Endodermal cell (in vitro differentiated cells): ENCODE data around the gene LYZL1. TPM values are rescaled to one million over a fixed set of nuclear protein-coding genes. Genes with fewer than 3 reads are reported as not detected.

Experiments
- DNase-seq: peaks from one replicate; pipeline ENCODE4 v3.0.0-alpha.2; 2017
- H3K27ac ChIP-seq: 2 replicates; pipeline ENCODE4 v1.5.1; 2013; ENCODE audit warnings: mild to moderate bottlenecking, low read depth, low read length, moderate library complexity
- H3K27me3 ChIP-seq: 2 replicates; pipeline ENCODE4 v1.6.1; 2013; ENCODE audit warnings: mild to moderate bottlenecking, low read length, moderate library complexity; ENCODE audit not compliant: insufficient read depth, control insufficient read depth, poor library complexity, severe bottlenecking
- H3K36me3 ChIP-seq: 2 replicates; pipeline ENCODE4 v1.7.0; 2013; ENCODE audit warnings: mild to moderate bottlenecking, low read length, moderate library complexity; ENCODE audit not compliant: control insufficient read depth, insufficient read depth
- H3K4me1 ChIP-seq: one replicate; pipeline ENCODE4 v1.7.0; 2013; ENCODE audit warnings: low read length; ENCODE audit not compliant: control insufficient read depth, insufficient read depth
- H3K4me3 ChIP-seq: 2 replicates; pipeline ENCODE4 v1.5.1; 2013; ENCODE audit warnings: mild to moderate bottlenecking, low read length, moderate library complexity
- H3K9ac ChIP-seq: 2 replicates; pipeline ENCODE4 v1.6.1; 2013; ENCODE audit warnings: mild to moderate bottlenecking, low read length, moderate library complexity; ENCODE audit not compliant: poor library complexity, severe bottlenecking; ENCODE audit errors: extremely low read depth
- H3K9me3 ChIP-seq: 2 replicates; pipeline ENCODE4 v1.6.1; 2013; ENCODE audit warnings: mild to moderate bottlenecking, low read length, moderate library complexity; ENCODE audit not compliant: control insufficient read depth
- H3K27ac Mint-ChIP-seq: 2 replicates; pipeline ENCODE4 v1.8.0; 2020; ENCODE audit warnings: mixed read lengths
- H3K27me3 Mint-ChIP-seq: 2 replicates; pipeline ENCODE4 v1.8.0; 2021; ENCODE audit warnings: mild to moderate bottlenecking, mixed read lengths; ENCODE audit not compliant: insufficient read depth
- H3K36me3 Mint-ChIP-seq: 2 replicates; pipeline ENCODE4 v1.8.0; 2020; ENCODE audit warnings: low read depth, mixed read lengths
- H3K4me1 Mint-ChIP-seq: 2 replicates; pipeline ENCODE4 v1.8.0; 2020; ENCODE audit warnings: mixed read lengths
- H3K4me3 Mint-ChIP-seq: 2 replicates; pipeline ENCODE4 v1.8.0; 2020; ENCODE audit warnings: mild to moderate bottlenecking, moderate library complexity, mixed read lengths
- H3K9me3 Mint-ChIP-seq: 2 replicates; pipeline ENCODE4 v1.8.0; 2020; ENCODE audit warnings: mild to moderate bottlenecking, mixed read lengths
- CTCF ChIP-seq: fragments of 200-600 bp; sonication (generic); conservative IDR thresholded peaks from 2 replicates; pipeline ENCODE4 v1.5.0; 2021; ENCODE audit warnings: antibody characterized with exemption, mild to moderate bottlenecking
- WGBS, 2 experiments: methylation state at CpG; one replicate each; pipeline versions ENCODE4 v1.1.5 to v1.1.7; 2013; ENCODE audit warnings: missing lambda C conversion rate in 2 of 2, mixed read lengths in 1 of 2; ENCODE audit not compliant: insufficient coverage in 1 of 2, insufficient read length in 1 of 2; 5-methylcytosine and 5-hydroxymethylcytosine counted together
- total RNA-seq, 2 donors: library from RNA; stranded (reverse); fragmentation: NEBNext Ultra II Directional in 1 of 2; extraction: Animal tissue kit (Norgen Biotek cat#: 25700) in 1 of 2; gene quantifications; 2 replicates in 1 of 2; 3 replicates in 1 of 2; pipeline ENCODE4 v1.2.1, GENCODE V29; 2021

Gene LYZL1
- total RNA-seq, 2 donors from 2014 or later, result not detected

- no peaks in the 10 kb centered on the region for H3K9me3 Mint-ChIP-seq
- Histone ChIP-seq H3K27ac (no peak overlapping the region), H3K4me3 (no peak overlapping the region), H3K36me3 (no peaks in the 10 kb centered on the region), H3K4me1 (peaks cover 10% of the 10 kb centered on the region), H3K9ac (no peak overlapping the region), H3K27me3 (no peaks in the 10 kb centered on the region), H3K9me3 (no peaks in the 10 kb centered on the region)
- TF ChIP-seq CTCF, result no peak
- H3K4me1 Mint-ChIP-seq, result peaks cover 30% of the 10 kb centered on the region
- 92 to 96% methylated on average over 11 of the region's 11 CpGs for WGBS, 2 experiments
- H3K27me3 Mint-ChIP-seq, result peaks cover 4% of the 10 kb centered on the region
- no peak overlapping the region for H3K4me3 Mint-ChIP-seq
- H3K36me3 Mint-ChIP-seq, result no peaks in the 10 kb centered on the region
- H3K27ac Mint-ChIP-seq, result no peak overlapping the region
- DNase-seq, result no peak
These were observed 31.6 kb upstream of the LYZL1 start for GRCh38 chr10:29257106-29257783.

- Mint-ChIP-seq H3K9me3 (no peaks in the 10 kb centered on the region), H3K27me3 (peaks cover 2% of the 10 kb centered on the region), H3K4me1 (peaks cover 30% of the 10 kb centered on the region), H3K27ac (no peak overlapping the region), H3K36me3 (no peaks in the 10 kb centered on the region), H3K4me3 (no peak overlapping the region)
- DNase-seq, result no peak
- Histone ChIP-seq H3K27me3 (no peaks in the 10 kb centered on the region), H3K27ac (no peak overlapping the region), H3K36me3 (no peaks in the 10 kb centered on the region), H3K4me1 (peaks cover 8% of the 10 kb centered on the region), H3K9ac (no peak overlapping the region), H3K4me3 (no peak overlapping the region), H3K9me3 (no peaks in the 10 kb centered on the region)
- WGBS, 2 experiments, result 92 to 94% methylated on average over 2 to 3 of the region's 3 CpGs
- TF ChIP-seq CTCF, result no peak
These were observed 31.1 kb upstream of the LYZL1 start for GRCh38 chr10:29257784-29258135.

GRCh38 chr10:29259498-29259897 is 29.4 kb upstream of the LYZL1 start:
- Mint-ChIP-seq H3K9me3 (no peaks in the 10 kb centered on the region), H3K27ac (no peak overlapping the region), H3K4me3 (no peak overlapping the region), H3K4me1 (peaks cover 25% of the 10 kb centered on the region), H3K36me3 (no peaks in the 10 kb centered on the region), H3K27me3 (peaks cover 5% of the 10 kb centered on the region)
- WGBS, 2 experiments, result 92 to 100% methylated on average over 1 to 2 of the region's 2 CpGs
- no peak overlapping the region for H3K4me3 ChIP-seq
- no peak overlapping the region for H3K9ac ChIP-seq
- H3K27me3 ChIP-seq, result no peaks in the 10 kb centered on the region
- no peak overlapping the region for H3K27ac ChIP-seq
- TF ChIP-seq CTCF, result no peak
- H3K36me3 ChIP-seq, result no peaks in the 10 kb centered on the region
- H3K4me1 ChIP-seq, result peaks cover 6% of the 10 kb centered on the region
- DNase-seq, result no peak
- H3K9me3 ChIP-seq, result no peaks in the 10 kb centered on the region
